Mucosa of rectum (tissue), 2 donors: ENCODE results near the gene RASGRF1.

Experiments used
- H3K27ac ChIP-seq, 2 donors: one replicate each; pipeline ENCODE4 v1.7.0; 2013; ENCODE audit warnings: inconsistent platforms in 2 of 2, low read depth in 2 of 2, low read length in 2 of 2
- H3K27me3 ChIP-seq, 2 donors: one replicate each; pipeline ENCODE4 v1.7.0; 2013; ENCODE audit warnings: low read length in 2 of 2; ENCODE audit not compliant: control insufficient read depth in 2 of 2, insufficient read depth in 2 of 2
- H3K36me3 ChIP-seq, 2 donors: one replicate each; pipeline ENCODE4 v1.7.0; 2013; ENCODE audit warnings: low read length in 2 of 2; ENCODE audit not compliant: control insufficient read depth in 2 of 2, insufficient read depth in 2 of 2
- H3K4me1 ChIP-seq, 2 donors: one replicate each; pipeline ENCODE4 v1.7.0; 2013; ENCODE audit warnings: low read length in 2 of 2, mild to moderate bottlenecking in 1 of 2; ENCODE audit not compliant: control insufficient read depth in 2 of 2, insufficient read depth in 2 of 2
- H3K4me3 ChIP-seq, 2 donors: one replicate each; pipeline ENCODE4 v1.7.0; 2013; ENCODE audit warnings: low read length in 2 of 2
- H3K9ac ChIP-seq, 2 donors: one replicate each; pipeline ENCODE4 v1.7.0; 2013; ENCODE audit warnings: low read length in 2 of 2, low read depth in 1 of 2, mild to moderate bottlenecking in 1 of 2
- H3K9me3 ChIP-seq, 2 donors: one replicate each; pipeline ENCODE4 v1.7.0; 2013; ENCODE audit warnings: low read length in 2 of 2; ENCODE audit not compliant: control insufficient read depth in 2 of 2
- donor health status: healthy.
- donor health status: Normal muscosa, but diverticular disease.

Gene RASGRF1

DNA sequence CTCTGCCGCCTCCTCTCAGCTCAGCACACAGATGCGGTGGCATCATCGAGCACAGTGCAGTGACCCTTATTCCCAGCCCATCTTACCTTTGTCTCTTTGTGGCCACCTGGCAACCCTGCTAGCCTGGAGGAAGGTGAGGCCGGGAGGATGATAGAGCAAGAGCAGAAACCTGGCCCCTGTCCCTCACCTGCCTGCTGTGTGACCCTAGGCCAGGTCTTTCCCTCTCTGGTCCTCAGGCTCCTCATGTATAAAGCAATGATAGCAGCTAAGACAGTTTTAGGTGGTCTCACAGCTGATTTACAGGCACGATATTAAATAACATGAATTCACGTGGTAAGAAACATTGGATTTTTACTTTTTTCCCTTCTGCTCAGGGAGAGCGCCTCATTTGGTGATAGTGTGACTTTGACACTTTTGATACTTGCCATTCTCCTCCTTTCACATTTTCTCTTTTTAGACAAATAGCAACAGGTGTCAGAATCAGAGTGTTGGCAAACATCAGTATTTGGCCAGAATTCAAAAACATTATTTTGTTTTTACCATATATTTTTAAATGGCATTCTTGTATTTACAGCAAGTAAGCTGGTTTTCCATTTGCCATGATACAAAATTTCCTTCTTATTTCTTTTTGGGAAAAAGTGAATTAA, 116.2 kb downstream of the RASGRF1 start:
- Histone ChIP-seq H3K9me3 (no peaks in the 10 kb centered on the region), H3K27ac (no peak overlapping the region), H3K4me3 (no peak overlapping the region), H3K4me1 (peaks cover 1 to 9% of the 10 kb centered on the region in 2 donors), H3K9ac (no peak overlapping the region), H3K36me3 (peaks cover 0 to 2% of the 10 kb centered on the region in 2 donors), H3K27me3 (no peaks in the 10 kb centered on the region)

DNA sequence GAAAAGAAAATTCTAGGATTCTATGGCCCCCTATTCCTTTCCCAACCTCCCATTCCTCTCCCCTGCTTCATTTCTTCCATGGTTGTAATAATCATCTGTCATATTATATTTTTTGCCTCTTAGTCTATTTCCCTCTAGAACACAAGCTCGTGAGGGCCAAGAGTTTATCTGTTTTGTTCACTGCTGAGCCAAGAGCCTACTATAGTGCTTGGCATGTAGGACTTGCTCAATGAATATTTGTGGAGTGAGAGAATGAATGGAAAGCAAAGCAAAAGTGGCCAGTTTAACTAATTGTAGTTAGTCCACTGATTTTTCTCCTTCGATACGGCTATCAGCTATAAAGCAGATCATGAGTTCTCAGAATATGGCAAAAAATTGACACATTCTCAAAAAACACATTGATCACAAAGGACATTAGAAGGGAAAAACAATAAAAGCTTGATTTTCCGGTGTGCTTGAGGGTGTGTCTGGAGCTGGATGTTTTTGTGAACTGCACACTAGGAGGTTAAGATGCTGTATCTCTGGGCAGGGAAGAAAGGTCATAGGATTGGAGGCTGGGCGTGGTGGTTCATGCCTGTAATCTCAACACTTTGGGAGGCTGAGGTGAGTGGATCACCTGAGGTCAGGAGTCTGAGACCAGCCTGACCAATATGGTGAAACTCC, 120.8 kb downstream of the RASGRF1 start:
- no peaks in the 10 kb centered on the region for H3K9me3 ChIP-seq
- no peak overlapping the region for H3K4me3 ChIP-seq
- H3K9ac ChIP-seq, result no peak overlapping the region
- H3K27ac ChIP-seq, result no peak overlapping the region
- no peaks in the 10 kb centered on the region for H3K27me3 ChIP-seq
- H3K4me1 ChIP-seq, result no peaks in the 10 kb centered on the region
- H3K36me3 ChIP-seq, result no peaks in the 10 kb centered on the region

GRCh38 chr15:78968539-78969271, 121.9 kb downstream of the RASGRF1 start:
- Histone ChIP-seq H3K9ac (no peak overlapping the region), H3K9me3 (no peaks in the 10 kb centered on the region), H3K27ac (no peak overlapping the region), H3K4me1 (no peaks in the 10 kb centered on the region), H3K4me3 (no peak overlapping the region), H3K36me3 (no peaks in the 10 kb centered on the region), H3K27me3 (no peaks in the 10 kb centered on the region)

DNA sequence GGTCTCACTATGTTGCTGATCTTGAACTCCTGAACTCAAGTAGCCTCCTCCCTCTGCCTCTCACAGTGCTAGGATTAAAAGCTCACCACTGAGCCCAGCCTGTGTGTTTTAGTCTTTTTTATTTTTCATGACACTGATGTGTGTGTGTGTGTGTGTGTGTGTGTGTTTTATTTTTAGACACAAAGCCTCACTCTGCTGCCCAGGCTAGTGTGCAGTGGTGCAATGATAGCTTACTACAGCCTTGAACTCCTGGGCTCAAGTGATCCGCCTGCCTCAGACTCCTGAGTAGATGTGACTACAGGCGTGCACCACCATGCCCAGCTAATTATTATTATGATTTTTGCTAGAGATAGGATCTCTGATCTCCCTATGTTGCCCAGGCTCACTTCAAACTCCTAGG, 122.5 kb downstream of the RASGRF1 start:
- no peaks in the 10 kb centered on the region for H3K9me3 ChIP-seq
- no peaks in the 10 kb centered on the region for H3K36me3 ChIP-seq
- H3K9ac ChIP-seq, result no peak overlapping the region
- no peaks in the 10 kb centered on the region for H3K4me1 ChIP-seq
- H3K4me3 ChIP-seq, result no peak overlapping the region
- H3K27ac ChIP-seq, result no peak overlapping the region
- H3K27me3 ChIP-seq, result no peaks in the 10 kb centered on the region

- no peaks in the 10 kb centered on the region for H3K27me3 ChIP-seq
- H3K27ac ChIP-seq, result no peak overlapping the region
- no peaks in the 10 kb centered on the region for H3K36me3 ChIP-seq
- no peaks in the 10 kb centered on the region for H3K4me1 ChIP-seq
- H3K9ac ChIP-seq, result no peak overlapping the region
- H3K4me3 ChIP-seq, result no peak overlapping the region
- H3K9me3 ChIP-seq, result no peaks in the 10 kb centered on the region
Measured at GRCh38 chr15:78960308-78960707, 130.3 kb downstream of the RASGRF1 start.

DNA sequence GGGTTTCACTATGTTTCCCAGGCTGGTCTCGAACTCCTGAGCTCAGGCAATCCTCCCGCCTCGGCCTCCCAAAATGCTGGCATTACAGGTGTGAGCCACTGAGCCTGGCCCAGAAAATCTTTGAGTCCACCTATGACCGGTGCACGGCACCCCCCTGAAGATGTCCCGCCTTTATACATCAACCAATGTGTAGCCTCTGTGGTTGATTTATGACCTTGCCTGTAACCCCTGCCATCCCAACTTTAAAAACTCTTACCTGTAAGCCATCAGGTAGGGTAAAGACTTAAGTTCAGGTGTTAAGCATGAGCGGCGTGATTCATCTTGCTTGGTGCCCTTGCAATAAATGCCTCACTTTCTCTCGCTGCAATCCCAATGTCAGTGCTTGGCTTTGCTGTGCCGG, 131.2 kb downstream of the RASGRF1 start:
- Histone ChIP-seq H3K9ac (no peak overlapping the region), H3K9me3 (no peaks in the 10 kb centered on the region), H3K4me3 (no peak overlapping the region), H3K36me3 (no peaks in the 10 kb centered on the region), H3K27me3 (no peaks in the 10 kb centered on the region), H3K4me1 (no peaks in the 10 kb centered on the region), H3K27ac (no peak overlapping the region)

GRCh38 chr15:78957416-78958093, 133.0 kb downstream of the RASGRF1 start:
- Histone ChIP-seq H3K9ac (no peak overlapping the region), H3K36me3 (no peaks in the 10 kb centered on the region), H3K4me3 (no peak overlapping the region), H3K27me3 (no peaks in the 10 kb centered on the region), H3K27ac (no peak overlapping the region), H3K9me3 (no peaks in the 10 kb centered on the region), H3K4me1 (no peaks in the 10 kb centered on the region)

DNA sequence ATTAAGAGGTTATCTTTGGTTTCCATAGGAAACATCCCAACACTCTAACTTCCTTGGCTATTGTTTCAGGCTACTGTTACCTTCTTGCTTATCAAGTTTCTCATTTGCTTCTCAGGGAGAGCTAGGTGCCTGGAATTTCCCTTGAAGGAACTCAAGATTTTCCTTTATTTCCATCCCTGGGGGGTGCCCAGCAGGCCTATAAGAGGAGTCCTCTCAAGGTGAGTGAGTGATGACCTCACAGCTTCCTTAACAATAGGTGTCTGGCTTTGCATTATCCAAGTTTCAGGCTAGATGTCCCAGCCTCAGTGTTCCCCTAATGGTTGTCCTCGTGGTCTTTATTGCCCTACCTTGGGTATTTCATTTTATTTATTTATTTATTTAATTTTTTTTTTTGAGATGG, 133.6 kb downstream of the RASGRF1 start:
- Histone ChIP-seq H3K9ac (no peak overlapping the region), H3K9me3 (no peaks in the 10 kb centered on the region), H3K4me1 (peaks cover 0 to 3% of the 10 kb centered on the region in 2 donors), H3K27ac (no peak overlapping the region), H3K36me3 (no peaks in the 10 kb centered on the region), H3K4me3 (no peak overlapping the region), H3K27me3 (no peaks in the 10 kb centered on the region)

GRCh38 chr15:78955355-78955754, 135.2 kb downstream of the RASGRF1 start:
- no peak overlapping the region for H3K9ac ChIP-seq
- H3K27me3 ChIP-seq, result no peaks in the 10 kb centered on the region
- H3K4me3 ChIP-seq, result no peak overlapping the region

GRCh38 chr15:78951841-78952238, 138.7 kb downstream of the RASGRF1 start:
- peaks cover 5 to 16% of the 10 kb centered on the region in 2 donors for H3K4me1 ChIP-seq
- H3K9ac ChIP-seq, result no peak overlapping the region
- no peaks in the 10 kb centered on the region for H3K27me3 ChIP-seq
- no peak overlapping the region for H3K4me3 ChIP-seq
- H3K36me3 ChIP-seq, result no peaks in the 10 kb centered on the region
- H3K9me3 ChIP-seq, result no peaks in the 10 kb centered on the region
- no peak overlapping the region for H3K27ac ChIP-seq

More at GRCh38 chr15:78955355-78955754, 135.2 kb downstream of the RASGRF1 start:
- Histone ChIP-seq H3K36me3 (no peaks in the 10 kb centered on the region), H3K9me3 (no peaks in the 10 kb centered on the region), H3K27ac (no peak overlapping the region), H3K4me1 (peaks cover 5 to 12% of the 10 kb centered on the region in 2 donors)
